ENCODE measurements around the gene FAM53B.

DNA sequence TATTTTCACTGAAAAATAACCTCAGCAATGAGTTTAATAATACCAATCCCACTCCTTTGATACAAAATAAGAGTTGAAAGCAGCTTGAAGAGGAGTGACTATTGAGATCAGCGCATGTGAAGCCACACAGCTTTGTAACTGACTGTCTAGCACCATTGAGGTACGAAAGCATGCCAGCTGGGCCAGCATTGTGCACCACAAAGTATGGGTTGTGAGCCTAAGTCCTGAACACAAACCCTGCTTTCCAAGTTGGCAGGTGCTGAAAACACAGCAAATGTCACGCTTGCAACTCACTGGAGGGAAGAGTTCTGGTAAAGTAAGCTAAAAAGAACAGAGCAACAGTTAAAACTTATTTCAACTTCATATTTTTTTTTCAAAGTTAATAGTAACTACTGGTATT, 4.0 kb upstream of the FAM53B start:
- TF ChIP-seq POLR2AphosphoS5 (IDR thresholded peaks at IDR 0.05; ENCODE audit: low read depth, low read length) = no peak
- TF ChIP-seq POLR2A (IDR thresholded peaks at IDR 0.05; ENCODE audit: low read depth, low read length) = no peak
- no peak for TF ChIP-seq TAF1 (IDR thresholded peaks at IDR 0.05; ENCODE audit: borderline replicate concordance, low read depth, low read length)

All from GM12892 (cell line).